Neutrophil (primary cell): Measurements from ENCODE around the gene SLC17A3.

Experiments
- H3K27ac ChIP-seq: fragments of 200-600 bp; sonication (generic); 2 replicates; pipeline ENCODE4 v1.5.1; 2016; ENCODE audit warnings: mild to moderate bottlenecking, moderate library complexity
- H3K27me3 ChIP-seq: fragments of 200-600 bp; sonication (generic); 2 replicates; pipeline ENCODE4 v1.6.0; 2016; ENCODE audit warnings: mild to moderate bottlenecking
- H3K36me3 ChIP-seq: fragments of 200-600 bp; sonication (generic); 2 replicates; pipeline ENCODE4 v1.5.1; 2017
- H3K4me1 ChIP-seq, 2 experiments: fragments of 200-600 bp in 1 of 2; sonication (generic) in 1 of 2; 1 replicate in 1 of 2; 2 replicates in 1 of 2; pipeline versions ENCODE4 v1.5.1 to v1.6.1; 2013 to 2016; ENCODE audit warnings: low read depth in 1 of 2, low read length in 1 of 2, mild to moderate bottlenecking in 1 of 2, moderate library complexity in 1 of 2; ENCODE audit not compliant: control insufficient read depth in 1 of 2, insufficient read depth in 1 of 2
- H3K4me3 ChIP-seq, 2 experiments: fragments of 200-600 bp in 1 of 2; sonication (generic) in 1 of 2; 1 replicate in 1 of 2; 2 replicates in 1 of 2; pipeline ENCODE4 v1.5.1; 2013 to 2016; ENCODE audit warnings: low read depth in 1 of 2, low read length in 1 of 2, mild to moderate bottlenecking in 1 of 2, moderate library complexity in 1 of 2
- H3K9me3 ChIP-seq: fragments of 200-600 bp; sonication (generic); 2 replicates; pipeline ENCODE4 v1.5.1; 2016
- TF ChIP-seq, protein P1 (sequence below): fragments of 200-600 bp; sonication (generic); IDR thresholded peaks from 2 replicates; pipeline ENCODE4 v1.5.1; 2016; ENCODE audit warnings: antibody characterized with exemption

Gene SLC17A3

DNA sequence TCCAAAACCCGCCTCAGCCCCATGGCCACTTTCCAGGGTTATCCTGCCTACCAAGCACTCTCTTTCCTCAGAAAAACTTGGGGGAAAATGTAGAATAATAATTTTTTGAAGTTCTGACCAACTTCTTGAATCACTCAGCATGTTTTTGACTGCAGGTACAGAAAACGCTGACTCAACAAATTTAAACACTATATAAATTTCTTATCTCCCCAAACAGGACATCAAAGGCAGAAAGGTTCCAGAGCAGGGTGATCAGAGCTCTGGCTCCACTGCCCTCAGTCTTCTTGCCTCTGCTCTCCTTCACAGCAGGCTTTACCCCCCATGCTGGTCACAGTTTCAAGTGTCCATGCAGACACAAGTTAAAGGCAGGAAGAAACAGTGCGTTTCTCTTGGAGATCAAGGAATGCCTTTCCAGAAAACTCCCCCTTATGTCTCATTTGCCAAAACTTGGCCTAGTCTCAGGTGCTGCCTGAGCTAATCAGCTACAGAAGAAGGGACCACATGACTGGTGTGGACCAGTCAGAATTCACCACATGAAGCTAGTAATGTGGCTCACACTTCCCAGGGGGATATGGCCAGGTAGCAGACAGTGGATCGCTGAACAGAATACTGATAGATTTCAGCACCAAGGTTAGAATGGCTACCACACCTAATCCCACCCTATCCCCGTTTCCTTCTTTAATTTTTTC lies 24.4 kb upstream of the SLC17A3 start:
- Histone ChIP-seq H3K4me1 (no peaks in the 10 kb centered on the region), H3K27ac (no peak overlapping the region), H3K36me3 (no peaks in the 10 kb centered on the region), H3K4me3 (no peak overlapping the region), H3K9me3 (no peaks in the 10 kb centered on the region), H3K27me3 (no peaks in the 10 kb centered on the region)
- TF ChIP-seq, protein P1, sequence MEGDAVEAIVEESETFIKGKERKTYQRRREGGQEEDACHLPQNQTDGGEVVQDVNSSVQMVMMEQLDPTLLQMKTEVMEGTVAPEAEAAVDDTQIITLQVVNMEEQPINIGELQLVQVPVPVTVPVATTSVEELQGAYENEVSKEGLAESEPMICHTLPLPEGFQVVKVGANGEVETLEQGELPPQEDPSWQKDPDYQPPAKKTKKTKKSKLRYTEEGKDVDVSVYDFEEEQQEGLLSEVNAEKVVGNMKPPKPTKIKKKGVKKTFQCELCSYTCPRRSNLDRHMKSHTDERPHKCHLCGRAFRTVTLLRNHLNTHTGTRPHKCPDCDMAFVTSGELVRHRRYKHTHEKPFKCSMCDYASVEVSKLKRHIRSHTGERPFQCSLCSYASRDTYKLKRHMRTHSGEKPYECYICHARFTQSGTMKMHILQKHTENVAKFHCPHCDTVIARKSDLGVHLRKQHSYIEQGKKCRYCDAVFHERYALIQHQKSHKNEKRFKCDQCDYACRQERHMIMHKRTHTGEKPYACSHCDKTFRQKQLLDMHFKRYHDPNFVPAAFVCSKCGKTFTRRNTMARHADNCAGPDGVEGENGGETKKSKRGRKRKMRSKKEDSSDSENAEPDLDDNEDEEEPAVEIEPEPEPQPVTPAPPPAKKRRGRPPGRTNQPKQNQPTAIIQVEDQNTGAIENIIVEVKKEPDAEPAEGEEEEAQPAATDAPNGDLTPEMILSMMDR, result no peak

DNA sequence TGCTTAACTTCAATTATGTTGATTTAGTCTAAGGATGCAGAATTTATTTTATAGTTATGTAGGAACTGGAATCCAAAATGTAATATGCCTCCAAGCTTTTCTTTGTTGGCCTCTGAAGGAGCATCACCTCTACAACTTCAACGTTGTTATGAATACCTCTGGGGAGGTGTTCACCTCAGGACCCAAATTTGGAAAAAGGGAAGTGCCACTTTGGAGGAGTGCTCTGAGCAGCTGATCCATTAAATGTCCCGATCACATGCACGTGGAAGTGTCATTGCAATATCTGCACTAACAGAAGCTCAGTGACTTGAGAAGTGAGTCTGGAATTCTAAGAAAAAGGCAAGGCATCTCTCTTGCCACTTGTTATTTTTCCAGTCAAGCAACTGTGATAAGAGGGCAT lies 22.2 kb upstream of the SLC17A3 start:
- Histone ChIP-seq H3K27me3 (no peaks in the 10 kb centered on the region), H3K4me1 (no peaks in the 10 kb centered on the region), H3K4me3 (no peak overlapping the region), H3K36me3 (no peaks in the 10 kb centered on the region), H3K9me3 (no peaks in the 10 kb centered on the region), H3K27ac (no peak overlapping the region)
- TF ChIP-seq, protein P1, result no peak

DNA sequence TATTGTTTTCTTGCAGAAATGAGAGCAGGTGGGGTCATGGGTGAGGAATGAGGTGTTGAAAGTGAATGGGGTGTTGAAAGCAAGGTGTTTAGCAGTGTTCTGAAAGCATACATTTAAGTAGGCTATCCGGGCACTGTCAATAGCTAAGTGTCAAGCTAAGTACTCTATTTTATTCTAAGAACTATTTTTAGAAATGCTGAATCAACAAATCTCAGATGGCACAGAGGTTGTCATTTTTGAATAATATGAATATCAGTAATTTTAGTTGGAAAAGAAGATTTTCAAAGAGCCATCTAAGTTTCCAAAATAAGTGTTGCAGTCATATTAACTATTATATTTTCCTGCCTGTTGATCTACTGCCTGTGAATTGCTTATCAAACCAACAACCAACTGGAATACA lies 21.7 kb upstream of the SLC17A3 start:
- Histone ChIP-seq H3K27ac (no peak overlapping the region), H3K27me3 (no peaks in the 10 kb centered on the region), H3K9me3 (no peaks in the 10 kb centered on the region), H3K4me1 (no peaks in the 10 kb centered on the region), H3K4me3 (no peak overlapping the region), H3K36me3 (no peaks in the 10 kb centered on the region)
- TF ChIP-seq, protein P1, result no peak

DNA sequence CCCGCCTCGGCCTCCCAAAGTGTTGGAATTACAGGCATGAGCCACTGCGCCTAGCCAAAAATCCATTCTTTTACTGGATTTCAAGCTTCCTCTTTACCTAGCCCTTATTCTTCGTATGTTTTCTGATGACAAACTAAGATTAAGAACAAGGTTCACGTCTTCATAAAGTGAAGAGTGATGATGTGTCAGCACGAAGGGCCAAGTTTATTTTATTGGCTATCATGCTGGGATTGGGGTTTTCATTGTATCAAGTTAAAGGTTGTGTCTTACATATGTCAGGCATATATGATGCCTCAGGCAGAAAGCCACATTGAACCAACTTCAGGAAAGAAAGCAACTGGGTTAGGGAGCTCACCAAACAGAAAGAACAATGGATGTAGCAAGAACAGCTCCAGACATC lies 19.7 kb upstream of the SLC17A3 start:
- Histone ChIP-seq H3K36me3 (no peaks in the 10 kb centered on the region), H3K9me3 (no peaks in the 10 kb centered on the region), H3K4me1 (no peaks in the 10 kb centered on the region), H3K4me3 (no peak overlapping the region), H3K27ac (no peak overlapping the region), H3K27me3 (no peaks in the 10 kb centered on the region)
- TF ChIP-seq, protein P1, result no peak

DNA sequence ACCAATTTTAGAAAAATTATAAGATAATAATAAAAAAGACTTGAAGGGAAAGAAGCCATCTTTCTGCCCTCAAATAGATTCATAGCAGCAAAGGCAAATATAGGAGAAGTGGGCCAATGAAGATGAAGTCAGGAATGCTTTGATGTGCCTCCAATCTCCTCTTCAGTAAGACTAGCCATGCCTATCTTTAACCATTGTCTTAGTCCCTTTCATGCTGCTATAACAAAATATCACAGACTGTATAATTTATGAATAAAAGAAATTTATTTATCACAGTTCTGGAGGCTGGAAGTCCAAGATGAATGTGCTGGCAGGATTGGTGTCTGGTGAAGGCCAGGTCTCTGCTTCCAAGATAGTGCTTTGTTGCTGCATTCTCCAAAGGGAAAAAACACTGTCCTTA lies 18.8 kb upstream of the SLC17A3 start:
- Histone ChIP-seq H3K27me3 (no peaks in the 10 kb centered on the region), H3K36me3 (no peaks in the 10 kb centered on the region), H3K4me3 (no peak overlapping the region), H3K27ac (no peak overlapping the region), H3K4me1 (no peaks in the 10 kb centered on the region), H3K9me3 (no peaks in the 10 kb centered on the region)
- TF ChIP-seq, protein P1, result no peak
